OCI-LY3 (cell line): ENCODE data around the gene RAB31.

ENCODE experiments used
- CTCF ChIP-seq: fragments of 200-600, 300-600 bp; sonication (generic); IDR thresholded peaks from 2 replicates; pipeline ENCODE4 v1.5.1; 2014; ENCODE audit warnings: antibody characterized with exemption, low read length, low read depth
- EZH2phosphoT487 ChIP-seq: fragments of 200-600 bp; shearing (Covaris generic); IDR thresholded peaks from 2 replicates; pipeline ENCODE4 v1.6.1; 2018; ENCODE audit warnings: antibody characterized with exemption, mixed run types, low read depth

- TF ChIP-seq CTCF (no peak), EZH2phosphoT487 (no peak)
These were observed 28.3 kb downstream of the RAB31 start for GRCh38 chr18:9736286-9736835.
